Measurements from ENCODE around the gene NR2C2.
A peak's percentile ranks its signal among the peaks of the same experiment; 100 is the strongest.

Gene NR2C2

GRCh38 chr3:15063238-15063637 lies 115.9 kb downstream of the NR2C2 start:
- Histone ChIP-seq H3K79me2 (ENCODE audit: insufficient read depth, low read length) (peaks cover 49% of the 10 kb centered on the region), H4K20me1 (ENCODE audit: low read depth, low read length) (no peaks in the 10 kb centered on the region; the same call in 1 of the 2 replicates), H3K9ac (ENCODE audit: low read length) (peak overlapping the region; percentile 100; the same call in 1 of the 2 replicates), H3K4me3 (ENCODE audit: insufficient read depth, low read length, poor library complexity, severe bottlenecking) (peak overlapping the region; percentile 99), H3F3A (ENCODE audit: insufficient read depth) (0 out of 2 replicates have a peak, but pooled peaks cover 5% of the 10 kb centered on the region), H2AFZ (ENCODE audit: low read depth, low read length, severe bottlenecking) (no peak overlapping the region), H3K4me2 (ENCODE audit: low read depth, low read length, poor library complexity, severe bottlenecking) (peak overlapping the region; percentile 66), H3K36me3 (ENCODE audit: low read length) (no peaks in the 10 kb centered on the region), H3K27me3 (ENCODE audit: low read length) (no peaks in the 10 kb centered on the region), H3K9me2 (replicated peaks; ENCODE audit: insufficient read depth, low read length) (no peaks in the 10 kb centered on the region), H3K9me3 (ENCODE audit: insufficient read depth, low read length) (no peaks in the 10 kb centered on the region), H3K27ac (ENCODE audit: low read depth, low read length) (no peak overlapping the region)
- no peak for TF ChIP-seq CTCF (IDR thresholded peaks at IDR 0.05; ENCODE audit: insufficient read depth, low read length, poor library complexity, severe bottlenecking)
- TF ChIP-seq EZH2phosphoT487 (conservative IDR thresholded peaks at IDR 0.05; ENCODE audit: low read length): no peak

DNA sequence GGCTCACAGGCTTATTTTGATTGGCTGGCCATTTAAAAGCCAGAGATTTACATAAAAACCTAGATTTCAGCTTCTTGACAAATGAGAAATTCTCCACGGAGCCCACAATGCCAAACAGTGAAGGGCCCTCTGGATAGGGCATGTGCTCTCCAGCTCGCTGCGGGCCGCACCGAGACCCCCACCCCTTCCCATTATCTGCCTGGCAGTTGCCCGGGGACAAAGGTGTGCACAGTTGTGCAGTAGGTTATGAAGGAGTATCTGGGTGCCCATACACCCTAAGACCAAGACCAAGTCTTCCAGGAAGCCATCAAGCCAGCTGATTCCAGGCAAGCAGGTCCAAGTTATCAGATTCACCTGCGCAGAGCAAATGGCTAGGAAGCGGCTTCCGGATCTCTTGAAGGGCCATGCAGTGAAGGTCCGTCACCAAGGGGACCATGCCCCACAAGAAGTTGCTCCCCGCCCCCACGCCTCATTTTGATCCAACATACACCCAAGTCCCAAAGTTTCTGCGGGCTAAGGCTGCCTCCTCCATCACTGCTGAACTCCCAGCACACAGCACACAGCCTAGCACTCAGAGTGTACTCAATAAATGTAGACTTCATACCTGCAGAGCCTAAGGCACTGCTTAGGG lies 116.4 kb downstream of the NR2C2 start:
- Histone ChIP-seq H2AFZ (ENCODE audit: low read depth, low read length, severe bottlenecking) (no peak overlapping the region), H3K27ac (ENCODE audit: low read depth, low read length) (no peak overlapping the region), H3K9ac (ENCODE audit: low read length) (peak overlapping the region; percentile 100)

GRCh38 chr3:15064299-15064834 lies 117.0 kb downstream of the NR2C2 start:
- peak overlapping the region; percentile 64 for H3K27ac ChIP-seq (ENCODE audit: low read depth, low read length)

More for the DNA sequence above, 116.4 kb downstream of the NR2C2 start:
- H3K4me2 ChIP-seq (ENCODE audit: low read depth, low read length, poor library complexity, severe bottlenecking): peak overlapping the region; percentile 66
- peaks cover 44% of the 10 kb centered on the region for H3K79me2 ChIP-seq (ENCODE audit: insufficient read depth, low read length)
- peak overlapping the region; percentile 99 for H3K4me3 ChIP-seq (ENCODE audit: insufficient read depth, low read length, poor library complexity, severe bottlenecking)
- no peaks in the 10 kb centered on the region; the same call in 1 of the 2 replicates for H4K20me1 ChIP-seq (ENCODE audit: low read depth, low read length)
- no peaks in the 10 kb centered on the region for H3K9me2 ChIP-seq (replicated peaks; ENCODE audit: insufficient read depth, low read length)
- no peaks in the 10 kb centered on the region for H3K9me3 ChIP-seq (ENCODE audit: insufficient read depth, low read length)
- no peak for TF ChIP-seq EZH2phosphoT487 (conservative IDR thresholded peaks at IDR 0.05; ENCODE audit: low read length)
- TF ChIP-seq CTCF (IDR thresholded peaks at IDR 0.05; ENCODE audit: insufficient read depth, low read length, poor library complexity, severe bottlenecking): no peak
- 0 out of 2 replicates have a peak, but pooled peaks cover 5% of the 10 kb centered on the region for H3F3A ChIP-seq (ENCODE audit: insufficient read depth)
- no peaks in the 10 kb centered on the region for H3K27me3 ChIP-seq (ENCODE audit: low read length)
- no peaks in the 10 kb centered on the region for H3K36me3 ChIP-seq (ENCODE audit: low read length)

More at GRCh38 chr3:15064299-15064834, 117.0 kb downstream of the NR2C2 start:
- H2AFZ ChIP-seq (ENCODE audit: low read depth, low read length, severe bottlenecking): peak overlapping the region; percentile 85
- H3K9me2 ChIP-seq (replicated peaks; ENCODE audit: insufficient read depth, low read length): no peaks in the 10 kb centered on the region
- no peaks in the 10 kb centered on the region; the same call in 1 of the 2 replicates for H4K20me1 ChIP-seq (ENCODE audit: low read depth, low read length)
- no peaks in the 10 kb centered on the region for H3K36me3 ChIP-seq (ENCODE audit: low read length)
- H3K4me2 ChIP-seq (ENCODE audit: low read depth, low read length, poor library complexity, severe bottlenecking): peak overlapping the region; percentile 66
- peak overlapping the region; percentile 100 for H3K9ac ChIP-seq (ENCODE audit: low read length)
- H3K27me3 ChIP-seq (ENCODE audit: low read length): no peaks in the 10 kb centered on the region
- H3K4me3 ChIP-seq (ENCODE audit: insufficient read depth, low read length, poor library complexity, severe bottlenecking): peak overlapping the region; percentile 99
- H3K79me2 ChIP-seq (ENCODE audit: insufficient read depth, low read length): peaks cover 38% of the 10 kb centered on the region
- 0 out of 2 replicates have a peak, but pooled peaks cover 5% of the 10 kb centered on the region for H3F3A ChIP-seq (ENCODE audit: insufficient read depth)
- TF ChIP-seq CTCF (IDR thresholded peaks at IDR 0.05; ENCODE audit: insufficient read depth, low read length, poor library complexity, severe bottlenecking) (no peak), EZH2phosphoT487 (conservative IDR thresholded peaks at IDR 0.05; ENCODE audit: low read length) (no peak)
- H3K9me3 ChIP-seq (ENCODE audit: insufficient read depth, low read length): no peaks in the 10 kb centered on the region
